ENCODE data around the gene DCN.
"Not testable (repeated sequence)": the region's sequence is repeated elsewhere in the genome, so short reads cannot be mapped to it uniquely, and the experiment has no call there.

Gene DCN, protein sequence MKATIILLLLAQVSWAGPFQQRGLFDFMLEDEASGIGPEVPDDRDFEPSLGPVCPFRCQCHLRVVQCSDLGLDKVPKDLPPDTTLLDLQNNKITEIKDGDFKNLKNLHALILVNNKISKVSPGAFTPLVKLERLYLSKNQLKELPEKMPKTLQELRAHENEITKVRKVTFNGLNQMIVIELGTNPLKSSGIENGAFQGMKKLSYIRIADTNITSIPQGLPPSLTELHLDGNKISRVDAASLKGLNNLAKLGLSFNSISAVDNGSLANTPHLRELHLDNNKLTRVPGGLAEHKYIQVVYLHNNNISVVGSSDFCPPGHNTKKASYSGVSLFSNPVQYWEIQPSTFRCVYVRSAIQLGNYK

DNA sequence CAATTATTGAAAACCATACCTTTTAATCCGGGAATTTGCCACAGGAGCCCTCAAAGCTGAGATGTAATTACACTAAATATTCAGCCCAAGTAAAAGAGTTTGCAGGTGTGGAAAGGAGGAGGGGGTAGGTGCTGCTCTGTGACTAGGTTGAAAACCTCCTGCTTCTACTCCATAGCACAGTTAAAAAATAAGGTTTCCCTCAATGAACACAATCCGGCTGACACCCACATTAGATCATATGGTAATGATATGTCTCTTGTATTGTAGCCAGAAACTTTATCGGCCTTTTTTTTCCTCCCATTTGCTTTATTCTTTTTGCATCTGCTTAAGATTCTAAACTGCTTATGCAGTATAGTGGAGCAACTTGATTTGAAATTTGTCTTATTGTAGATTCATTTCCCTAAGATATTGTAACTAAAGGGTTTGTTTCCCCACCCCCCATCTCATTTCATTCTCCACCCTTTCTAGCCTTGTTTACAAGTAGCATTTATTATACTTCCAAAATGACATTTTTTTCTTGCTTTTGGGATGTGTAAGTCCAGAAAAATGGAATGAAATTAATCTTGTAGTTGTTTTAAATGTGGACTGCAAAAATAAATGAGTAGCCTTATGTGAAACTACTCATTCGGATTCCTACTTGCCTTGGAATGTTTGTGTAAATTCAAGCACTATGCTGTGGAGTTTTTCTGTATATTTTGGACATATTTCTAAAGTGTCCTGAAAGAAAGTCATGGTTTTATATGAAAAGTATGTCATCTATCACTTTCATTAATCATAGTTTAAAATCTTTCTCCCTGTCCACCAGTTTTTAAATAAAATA, at the start of gene DCN:
TSS of gene DCN (minus strand) at position 182 of the 820 bp plus-strand sequence. CDS start 4,265 bp downstream, outside the sequence.
- DNase-seq: no peak

GRCh38 chr12:91230841-91231240, 48.2 kb upstream of the DCN start:
- DNase-seq: no peak

DNA sequence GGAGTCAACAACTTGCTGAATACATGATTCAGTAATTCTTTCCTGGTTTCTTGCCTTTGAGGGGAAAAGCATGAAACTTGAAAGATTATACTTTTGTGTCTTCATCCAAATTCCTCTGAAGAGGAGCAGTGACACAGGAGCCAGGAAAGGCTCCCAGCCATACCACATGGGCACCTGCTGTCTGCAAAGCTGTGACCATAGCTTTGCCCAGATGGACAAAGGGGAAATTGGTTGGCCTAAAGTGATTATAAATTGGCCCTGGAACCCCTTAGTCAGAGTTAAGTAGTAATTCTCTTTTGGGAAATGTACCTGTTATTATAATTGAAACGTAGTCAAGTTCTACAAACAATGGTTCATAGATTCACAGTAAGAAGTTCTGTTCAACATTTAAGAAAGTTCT, 44.3 kb upstream of the DCN start:
- no peak for DNase-seq

DNA sequence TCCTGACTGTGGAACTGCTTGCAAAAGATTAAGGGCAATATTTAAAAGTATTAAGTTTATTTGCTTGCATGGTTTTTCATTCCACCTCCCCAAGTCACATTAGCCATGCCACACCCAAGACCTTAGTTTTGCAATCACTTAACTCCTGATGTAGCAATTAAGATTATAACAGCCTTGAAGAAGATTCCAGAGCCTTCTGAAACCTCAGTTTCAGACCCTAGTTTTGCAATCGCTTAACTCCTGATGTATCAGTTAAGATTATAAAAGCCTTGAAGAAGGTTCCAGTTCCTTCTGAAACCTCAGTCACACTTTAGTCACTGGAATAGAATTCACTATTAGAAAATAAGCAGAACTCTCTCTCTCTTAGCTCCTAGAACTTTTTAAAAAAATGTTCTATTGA, 42.7 kb upstream of the DCN start:
- DNase-seq: no peak

DNA sequence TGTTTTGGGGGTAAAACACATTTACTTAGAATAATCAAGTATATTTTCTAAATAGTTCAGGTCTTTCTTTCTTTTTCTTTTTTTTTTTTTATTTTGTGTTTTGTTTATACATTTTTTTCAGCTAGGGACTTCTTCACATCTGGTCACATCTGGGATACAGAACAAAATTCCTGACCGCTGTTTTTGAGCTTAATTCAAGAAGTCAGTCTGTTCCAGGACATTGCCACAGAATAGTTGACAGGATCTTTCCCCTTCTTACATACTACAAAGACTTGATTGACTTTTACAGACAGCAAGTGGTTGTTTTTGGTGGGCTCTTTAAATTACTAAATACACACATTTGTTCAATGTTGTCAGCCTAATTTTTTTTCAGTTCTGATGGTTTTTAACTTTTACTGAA, 41.8 kb upstream of the DCN start:
- DNase-seq: no peak

GRCh38 chr12:91222746-91223145, 40.1 kb upstream of the DCN start:
- no peak for DNase-seq

DNA sequence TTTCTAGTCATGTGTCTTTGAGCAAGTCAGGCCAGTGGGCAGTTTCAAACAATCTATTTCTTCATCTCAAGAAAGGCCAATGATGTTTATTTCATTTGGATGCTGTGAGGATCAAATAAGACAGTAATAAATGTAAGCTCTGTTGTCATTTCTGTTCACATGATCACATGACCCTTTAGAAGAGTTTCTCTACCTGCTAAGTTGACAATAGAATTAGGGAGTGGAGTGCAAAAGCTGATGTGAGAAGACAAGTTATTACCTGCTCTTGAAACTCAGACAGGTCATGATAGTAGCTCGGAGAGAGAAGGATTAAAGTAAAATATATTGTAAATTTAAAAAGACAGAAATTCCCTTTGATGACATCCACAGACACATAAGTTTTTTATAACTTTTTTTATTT, 37.3 kb upstream of the DCN start:
- DNase-seq: no peak

DNA sequence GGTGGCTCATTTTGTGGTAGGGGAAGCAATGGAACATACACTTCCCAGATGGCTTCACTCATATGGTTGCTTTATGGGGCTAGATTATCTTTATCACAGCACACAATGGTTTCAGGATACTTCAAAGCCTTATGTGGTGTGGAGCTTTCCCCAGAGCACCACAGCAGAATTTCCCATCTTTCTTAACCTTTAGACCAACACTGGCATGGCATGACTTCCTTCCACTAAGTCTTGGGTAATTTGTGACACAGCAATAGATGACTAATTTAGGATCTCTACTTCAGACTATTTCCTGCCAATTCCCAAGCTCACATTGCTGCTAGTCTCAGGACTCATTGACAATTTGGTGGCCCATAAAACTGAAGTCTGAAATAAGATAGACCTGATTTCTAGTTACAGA, 36.9 kb upstream of the DCN start:
- DNase-seq: no peak

- DNase-seq: no peak
Measured at GRCh38 chr12:91216871-91217270, 34.3 kb upstream of the DCN start.

GRCh38 chr12:91215940-91216454, 33.4 kb upstream of the DCN start:
- no peak for DNase-seq

DNA sequence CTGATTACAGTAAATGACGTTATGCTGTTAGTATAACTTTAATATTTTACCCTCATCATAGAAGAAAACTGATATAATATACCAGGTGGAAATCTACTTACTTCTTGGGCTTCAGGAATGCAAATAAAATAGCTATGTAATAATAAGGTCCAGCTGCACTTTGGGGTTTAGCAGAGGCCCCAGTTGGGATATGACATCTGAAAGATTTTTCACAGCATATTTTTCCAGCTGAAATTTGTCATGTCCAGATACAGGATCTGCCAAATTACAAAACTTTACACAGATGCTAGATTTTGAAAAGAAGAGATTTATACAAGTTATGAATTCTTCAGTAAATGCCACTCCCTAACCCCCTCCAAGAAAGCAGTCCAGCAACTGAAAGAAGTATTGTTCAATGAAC, 29.2 kb upstream of the DCN start:
- no peak for DNase-seq

DNA sequence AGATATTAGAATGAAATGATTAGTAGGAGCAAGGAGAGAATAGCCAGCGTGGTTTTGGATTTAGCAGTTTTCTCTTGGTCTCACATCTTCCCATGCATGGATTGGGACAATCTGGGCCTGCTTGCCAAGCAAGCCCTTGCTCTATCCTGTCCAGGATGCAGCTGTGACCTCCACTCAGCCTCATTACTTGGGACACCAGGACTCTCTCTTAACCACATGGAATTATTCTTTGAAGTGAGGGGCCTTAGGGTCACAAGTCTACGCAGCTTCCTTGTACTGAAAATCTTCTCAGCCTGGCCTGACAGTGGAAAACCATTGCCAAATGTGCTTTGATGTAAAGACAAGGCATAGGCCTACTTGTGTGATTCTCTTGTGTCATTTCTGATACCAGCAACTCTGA, 28.0 kb upstream of the DCN start:
- DNase-seq: no peak

GRCh38 chr12:91210144-91210543, 27.5 kb upstream of the DCN start:
- no peak for DNase-seq

DNA sequence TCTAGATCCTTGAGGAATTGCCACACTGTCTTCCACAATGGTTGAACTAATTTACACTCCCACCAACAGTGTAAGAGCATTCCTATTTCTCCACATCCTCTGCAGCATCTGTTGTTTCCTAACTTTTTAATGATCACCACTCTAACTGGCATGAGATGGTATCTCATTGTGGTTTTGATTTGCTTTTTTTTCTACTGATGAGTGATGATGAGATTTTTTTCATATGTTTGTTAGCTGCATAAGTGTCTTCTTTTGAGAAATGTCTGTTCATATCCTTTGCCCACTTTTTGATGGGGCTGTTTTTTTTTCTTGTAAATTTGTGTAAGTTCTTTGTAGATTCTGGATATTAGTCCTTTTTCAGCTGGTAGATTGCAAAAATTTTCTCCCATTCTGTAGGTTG, 24.7 kb upstream of the DCN start:
- not testable (repeated sequence) for DNase-seq

DNA sequence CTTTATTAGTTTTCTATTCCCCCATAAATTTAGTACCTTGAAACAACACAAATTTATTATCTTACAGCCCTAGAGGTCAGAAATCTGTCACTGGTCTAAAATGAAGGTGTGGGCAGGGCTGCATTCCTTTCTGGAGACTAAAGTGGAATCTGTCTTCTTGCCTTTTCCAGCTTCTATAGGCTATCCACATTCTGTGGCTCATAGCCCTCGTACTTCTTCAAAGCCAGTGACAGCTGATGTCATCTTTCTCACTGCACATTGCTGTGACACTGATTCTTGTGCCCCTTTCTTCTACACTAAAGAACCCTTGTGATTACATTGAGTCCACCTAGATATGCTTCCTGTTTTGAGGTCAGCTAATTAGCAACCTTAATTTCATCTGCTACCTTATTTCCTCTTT, 23.2 kb upstream of the DCN start:
- no peak for DNase-seq

DNA sequence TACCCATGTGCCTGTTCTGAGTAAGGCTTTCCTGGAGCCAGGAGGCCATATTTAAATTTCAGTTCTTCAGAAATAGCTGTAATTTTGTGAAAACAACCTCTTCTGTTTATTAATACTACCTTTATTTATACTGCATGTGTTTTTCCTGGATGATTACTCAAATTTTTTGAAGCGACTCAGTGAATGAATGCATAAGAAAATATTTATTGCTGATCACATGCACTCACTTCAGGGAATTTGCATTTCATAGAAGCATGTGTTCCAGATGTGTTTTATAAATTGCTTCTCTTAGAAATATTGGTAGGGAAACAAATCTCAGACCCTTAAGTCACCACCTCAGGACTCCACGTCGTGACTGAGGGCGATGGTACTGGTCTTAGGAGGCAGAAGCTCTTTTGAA, 21.8 kb upstream of the DCN start:
- no peak for DNase-seq

DNA sequence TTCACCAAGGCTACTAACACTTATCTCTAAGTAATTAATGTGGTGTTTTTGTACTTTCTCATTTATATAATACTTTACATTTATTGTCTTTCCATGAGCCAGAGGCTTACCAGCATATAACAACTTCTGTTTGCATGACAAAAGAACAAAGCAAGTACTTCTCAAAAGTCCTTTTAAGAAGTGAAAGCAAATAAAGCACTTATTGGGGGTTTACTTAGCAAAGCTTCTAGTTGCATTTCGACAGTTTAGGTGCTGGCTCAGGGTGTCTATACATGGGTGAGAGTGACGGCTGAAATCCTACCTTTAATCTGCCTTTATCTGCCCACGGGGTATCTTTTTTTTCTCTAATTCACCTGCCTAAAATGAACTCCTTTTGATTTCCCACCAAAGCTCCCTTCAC, 21.0 kb upstream of the DCN start:
- no peak for DNase-seq

DNA sequence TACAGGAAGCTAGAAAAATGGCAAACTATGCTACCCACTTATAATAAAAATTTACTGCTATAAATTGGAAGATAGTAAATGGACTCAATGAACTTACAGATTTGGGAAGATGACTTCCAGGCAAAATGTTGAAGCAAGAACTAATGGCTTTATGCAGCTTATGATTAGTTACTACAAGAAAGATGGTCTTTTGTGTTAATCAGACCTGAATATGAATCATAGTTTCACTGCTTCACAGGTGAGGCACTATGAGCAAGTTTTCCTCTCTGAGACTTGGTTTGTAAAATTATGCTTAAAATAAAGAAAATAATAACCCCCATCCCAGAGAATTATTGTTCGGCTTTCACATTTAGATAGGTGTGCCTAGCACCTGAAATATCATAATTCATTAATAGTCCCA, 19.8 kb upstream of the DCN start:
- DNase-seq: no peak

GRCh38 chr12:91196436-91196835, 13.8 kb upstream of the DCN start:
- no peak for DNase-seq

DNA sequence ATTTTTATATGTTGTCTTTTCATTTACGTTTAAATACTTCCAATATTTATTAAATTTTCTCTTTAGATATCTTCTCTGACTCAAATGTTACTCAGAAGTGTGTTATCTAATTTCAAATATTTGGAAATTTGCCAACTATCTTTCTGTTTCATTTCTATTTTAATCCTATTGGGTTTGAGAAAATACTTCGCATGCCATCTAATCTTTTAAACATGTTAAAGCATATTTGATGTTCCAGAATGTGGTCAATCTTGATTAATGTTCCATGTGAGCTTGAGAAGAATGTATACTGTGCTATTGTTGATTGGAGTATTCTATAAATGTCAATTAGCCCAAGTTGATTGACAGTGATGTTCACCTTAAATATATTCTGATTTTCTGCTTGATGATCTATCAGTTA, 11.9 kb upstream of the DCN start:
- DNase-seq: no peak

DNA sequence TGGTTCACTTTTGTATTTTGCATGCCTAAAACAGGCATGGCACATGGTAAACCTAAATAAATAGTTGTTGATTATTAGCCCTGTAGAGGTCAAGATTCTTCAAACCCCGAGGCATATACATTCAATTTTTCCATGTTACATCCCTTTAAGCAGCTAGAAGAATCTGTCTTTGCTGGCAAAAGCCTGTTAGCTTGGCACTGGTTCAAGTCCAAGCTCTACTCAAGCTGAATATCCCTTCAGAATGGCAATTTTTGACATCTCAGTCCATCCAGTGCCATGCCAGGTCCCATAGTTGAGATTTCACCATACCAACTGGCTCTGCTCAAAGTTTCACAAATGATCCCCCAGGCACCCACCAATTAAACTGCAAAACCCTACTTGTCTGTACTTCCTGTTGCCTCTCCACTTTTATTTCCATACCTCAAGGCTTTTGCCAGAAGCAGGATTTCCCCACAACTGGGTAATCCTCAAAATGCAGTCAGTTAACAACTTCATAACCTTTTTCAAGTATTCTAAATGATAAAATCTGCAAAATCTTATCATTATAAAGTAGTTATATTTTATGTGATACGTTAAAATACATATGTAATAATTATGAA, 9.0 kb upstream of the DCN start:
- DNase-seq: no peak

GRCh38 chr12:91189516-91189915, 6.9 kb upstream of the DCN start:
- no peak for DNase-seq

DNA sequence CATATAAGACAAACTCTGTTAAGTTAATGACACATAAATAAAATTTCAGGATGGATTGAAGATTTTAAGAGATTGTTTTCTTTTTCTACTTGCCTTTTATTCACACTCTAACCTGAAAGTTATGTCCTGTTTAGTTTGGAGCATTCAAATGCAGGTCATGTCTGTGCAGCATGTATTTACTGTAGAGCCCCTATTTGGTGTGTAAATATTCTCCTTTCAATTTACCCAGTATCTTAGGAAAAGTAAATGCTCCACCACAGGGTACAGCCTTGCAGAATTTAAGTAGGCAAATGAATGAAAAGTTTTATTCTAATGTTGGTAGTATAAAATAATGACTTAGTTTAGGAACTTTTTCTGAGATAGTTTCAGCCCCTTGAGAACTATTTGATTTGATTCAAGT, 6.2 kb upstream of the DCN start:
- no peak for DNase-seq

DNA sequence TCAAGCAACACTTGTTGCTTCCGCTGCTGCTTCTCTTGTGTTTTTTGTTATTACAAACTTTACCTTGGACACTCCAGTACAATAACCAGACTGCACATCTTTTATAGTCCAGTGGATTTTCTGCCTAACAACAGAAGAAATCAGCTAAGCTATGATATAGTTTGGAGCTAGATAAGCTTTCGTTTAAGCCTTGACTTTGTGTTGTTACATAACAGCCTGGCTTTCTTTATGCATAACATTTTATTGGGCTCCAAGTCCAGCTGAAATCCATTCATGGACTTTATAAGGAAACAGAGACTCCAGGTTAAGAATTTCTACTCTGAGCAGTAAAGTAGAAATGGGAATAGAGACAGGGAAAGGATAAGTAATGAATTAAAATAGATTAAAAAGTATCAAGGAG, 3.5 kb upstream of the DCN start:
- DNase-seq: no peak

Measured in RPMI8226 (cell line).